ENCODE results near the gene AP3B2.

GRCh38 chr15:82697735-82698407 is 11.8 kb downstream of the AP3B2 start:
- no peak for TF ChIP-seq CTCF (conservative IDR thresholded peaks at IDR 0.05)
- no peak for TF ChIP-seq EZH2 (IDR thresholded peaks at IDR 0.05; ENCODE audit: low read depth)

All from PC-9 (cell line).